Colon (tissue), 2 donors: ENCODE measurements around the gene H2AZ2.
"Not testable (repeated sequence)": the region's sequence is repeated elsewhere in the genome, so short reads cannot be mapped to it uniquely, and the experiment has no call there.

Experiments used
- FAIRE-seq: peaks from 2 replicates; lab custom pipeline; 2012; peaks lifted over from hg19 to GRCh38; lab: Jason Lieb, UNC
- donor health status: control.
- donor health status: control.

H2AZ2 gene

GRCh38 chr7:44847920-44848634 lies at the start of gene H2AZ2:
Gene H2AZ2 (minus strand): TSS chr7:44848087. CDS start chr7:44847971, 116 bp downstream.
- peak; percentile 65 for FAIRE-seq

GRCh38 chr7:44897309-44897708 lies 49.4 kb upstream of the H2AZ2 start:
- FAIRE-seq = no peak

DNA sequence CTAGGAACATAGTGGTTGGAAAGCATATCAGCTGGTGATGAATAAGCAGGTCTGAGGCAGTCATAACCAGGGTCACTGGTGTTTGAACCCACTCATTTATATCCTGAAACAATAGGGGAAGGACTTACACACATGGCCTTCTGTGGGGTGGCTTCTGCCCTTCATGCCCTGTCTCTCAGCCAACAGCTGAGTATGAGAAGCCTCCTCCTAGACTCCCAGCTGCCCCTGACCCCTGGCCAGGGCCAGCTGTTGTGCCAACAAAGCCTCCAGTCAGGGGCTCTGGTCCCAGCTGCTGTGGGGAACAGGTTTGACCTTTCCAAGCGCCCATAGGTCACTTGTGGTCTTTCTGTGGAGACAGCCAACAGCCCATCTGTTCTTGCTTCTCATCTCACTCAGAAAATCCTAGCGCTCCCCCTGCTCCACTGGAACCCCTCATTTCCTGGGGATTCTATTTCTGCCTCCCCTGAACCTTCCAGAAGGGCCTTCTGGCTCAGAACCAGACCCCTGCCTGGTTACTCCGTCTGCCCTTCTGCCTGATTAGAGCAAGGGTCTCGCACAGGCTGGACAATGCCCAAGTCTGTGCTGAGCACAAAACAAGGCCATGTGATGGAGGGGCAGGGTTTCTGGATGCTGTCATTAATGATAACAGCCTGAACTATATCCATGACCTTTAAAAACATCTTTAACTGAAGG lies 47.1 kb upstream of the H2AZ2 start:
- FAIRE-seq = no peak

GRCh38 chr7:44893710-44894234 lies 45.9 kb upstream of the H2AZ2 start:
- no peak for FAIRE-seq

DNA sequence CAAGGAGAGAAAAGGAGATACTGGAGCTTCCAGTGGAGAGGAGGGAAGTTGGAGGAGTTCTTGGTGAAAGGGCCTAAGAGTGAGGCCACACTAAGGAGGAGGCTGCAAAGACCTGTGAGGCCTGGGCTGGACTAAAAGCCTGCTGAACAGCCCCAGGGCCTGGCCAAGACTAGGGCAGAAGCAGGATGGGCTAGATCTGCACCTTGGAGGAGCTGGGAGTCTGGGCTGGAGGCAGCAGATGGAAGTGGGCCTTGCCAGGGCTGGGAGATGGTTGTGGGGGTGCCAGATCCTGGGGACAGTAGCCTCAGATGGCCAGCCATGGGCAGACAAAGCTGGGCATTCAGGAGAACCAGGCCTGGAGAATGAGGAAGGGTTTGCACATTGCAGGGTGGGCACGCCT lies 43.9 kb upstream of the H2AZ2 start:
- FAIRE-seq = no peak

GRCh38 chr7:44891372-44891771 lies 43.5 kb upstream of the H2AZ2 start:
- no peak for FAIRE-seq

- FAIRE-seq = no peak
Observed at GRCh38 chr7:44889086-44889781, 41.3 kb upstream of the H2AZ2 start.

DNA sequence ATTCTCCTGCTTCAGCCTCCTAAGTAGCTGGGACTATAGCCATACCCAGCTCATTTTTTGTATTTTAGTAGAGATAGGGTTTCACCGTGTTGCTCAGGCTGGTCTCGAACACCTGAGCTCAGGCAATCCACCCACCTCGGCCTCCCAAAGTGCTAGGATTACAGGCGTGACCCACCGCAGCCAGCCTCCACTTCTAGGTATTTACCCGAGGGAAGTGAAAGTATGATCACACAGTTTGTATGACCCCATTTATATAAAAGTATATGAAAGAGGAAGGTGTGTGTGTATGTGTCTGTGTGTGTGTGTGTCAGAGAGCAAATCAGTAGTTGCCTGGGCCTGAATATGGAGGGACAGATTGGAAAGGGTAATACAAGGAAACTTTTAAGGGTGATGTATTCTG lies 39.4 kb upstream of the H2AZ2 start:
- FAIRE-seq = no peak

- no peak for FAIRE-seq
Observed at GRCh38 chr7:44885394-44886317, 37.8 kb upstream of the H2AZ2 start, which contains the start of gene PURB. Gene PURB (minus strand): TSS chr7:44885530. CDS start chr7:44885348, 182 bp downstream.

DNA sequence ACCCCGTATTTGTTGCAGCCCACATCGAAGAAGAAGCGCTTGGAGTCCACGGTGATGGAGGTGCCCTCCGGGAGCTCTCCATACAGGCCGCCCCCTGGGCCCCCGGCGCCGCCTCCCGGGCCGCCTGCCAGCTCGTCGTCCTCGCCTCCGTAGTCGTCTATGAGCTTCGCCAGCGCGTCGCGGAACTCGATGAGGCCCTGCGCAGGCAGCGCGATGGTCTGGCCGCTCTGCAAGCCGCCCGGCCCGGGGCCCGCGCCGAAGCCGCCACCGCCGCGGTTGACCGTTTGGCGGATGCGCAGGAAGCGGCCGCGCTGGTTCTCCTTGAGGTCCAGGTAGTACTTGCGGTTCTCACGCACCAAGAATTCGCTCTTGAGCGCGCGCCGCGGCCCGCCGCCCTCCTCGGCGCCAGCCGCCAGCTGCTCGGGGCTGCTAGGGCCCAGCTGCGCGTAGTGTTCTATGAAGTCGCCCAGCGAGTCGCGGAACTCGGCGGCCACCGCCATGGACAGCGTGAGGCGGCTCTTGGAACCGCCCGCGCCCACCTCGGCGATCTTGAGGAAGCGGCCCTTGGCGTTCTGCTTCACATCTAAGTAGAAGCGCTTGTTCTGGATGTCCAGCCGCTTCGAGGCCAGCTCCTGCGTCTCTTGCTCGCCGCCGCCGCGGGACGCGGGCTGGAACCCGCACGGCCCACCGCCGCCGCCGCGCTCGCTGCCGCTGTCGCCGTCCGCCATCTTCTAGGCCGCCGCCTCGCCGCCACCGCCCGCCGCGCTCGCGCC lies 36.9 kb upstream of the H2AZ2 start:
- no peak for FAIRE-seq

DNA sequence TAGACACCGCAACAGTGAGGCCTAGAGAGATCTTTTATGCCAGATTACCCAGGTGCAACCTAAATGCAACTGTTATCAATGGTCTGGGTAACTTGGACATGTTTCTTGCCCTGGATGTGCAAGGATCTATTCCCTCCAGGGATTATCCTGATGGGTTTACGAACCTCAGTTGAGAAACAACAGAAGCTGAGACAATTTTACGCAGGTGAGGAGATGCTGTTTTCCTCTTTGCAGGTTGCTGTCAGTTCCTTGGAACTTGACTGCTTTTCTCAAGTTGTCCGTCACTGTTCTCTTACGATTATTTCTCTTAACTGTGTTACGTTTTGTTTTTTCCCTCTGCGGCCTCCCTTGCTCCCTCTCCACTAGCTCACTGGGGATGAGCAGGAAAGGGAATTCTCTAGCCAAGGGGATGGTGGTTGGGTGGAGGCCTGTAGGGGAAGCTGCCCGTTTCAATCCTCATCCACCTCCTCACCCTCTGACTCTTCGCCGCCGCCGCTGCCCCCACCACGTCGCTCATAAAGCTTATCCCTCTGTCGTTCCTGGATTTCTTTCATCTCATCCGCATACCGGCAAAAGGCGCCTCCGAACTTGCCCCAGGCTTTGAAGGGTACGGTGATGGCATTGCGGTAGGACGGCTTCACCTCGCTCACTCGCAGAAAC lies 36.2 kb upstream of the H2AZ2 start:
- FAIRE-seq = no peak

DNA sequence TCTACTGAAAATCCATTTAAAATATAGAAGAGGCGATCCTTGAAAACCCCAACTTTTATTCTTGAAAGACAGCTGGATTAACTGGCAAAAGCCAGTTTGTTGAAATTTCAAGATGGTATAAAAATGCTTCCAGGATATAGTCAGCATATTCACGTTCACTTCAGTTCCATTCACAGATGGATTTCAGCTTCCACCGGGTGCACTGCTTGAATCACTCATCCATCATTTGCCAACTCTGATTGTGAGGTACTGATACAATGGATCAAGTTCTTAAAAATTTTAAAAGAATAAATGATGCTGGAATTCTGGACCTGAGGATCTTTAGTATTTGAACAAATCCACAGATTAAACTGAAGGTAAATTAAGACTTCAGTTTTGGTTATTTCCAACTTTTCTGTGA lies 35.0 kb upstream of the H2AZ2 start:
- FAIRE-seq = no peak

GRCh38 chr7:44881610-44882009 lies 33.7 kb upstream of the H2AZ2 start:
- FAIRE-seq = no peak

- no peak for FAIRE-seq
Observed at GRCh38 chr7:44881066-44881600, 33.2 kb upstream of the H2AZ2 start.

GRCh38 chr7:44880317-44881018 lies 32.6 kb upstream of the H2AZ2 start:
- no peak for FAIRE-seq

GRCh38 chr7:44876393-44876792 lies 28.5 kb upstream of the H2AZ2 start:
- no peak for FAIRE-seq

DNA sequence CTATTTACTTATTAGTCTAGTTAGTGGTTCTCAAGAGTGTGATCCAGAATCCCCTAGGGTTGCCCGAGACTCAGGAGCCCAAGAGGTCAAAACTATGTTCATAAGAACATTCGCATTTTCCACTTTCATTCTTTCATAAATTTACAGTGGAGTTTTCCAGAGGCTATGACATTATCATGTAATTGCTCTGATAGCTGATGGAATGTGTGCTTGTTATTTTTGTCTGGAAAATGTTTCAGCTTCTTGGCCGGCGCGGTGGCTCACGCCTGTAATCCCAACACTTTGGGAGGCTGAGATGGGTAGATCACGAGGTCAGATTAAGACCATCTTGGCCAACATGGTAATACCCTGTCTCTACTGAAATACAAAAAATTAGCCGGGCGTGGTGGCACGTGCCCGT lies 27.4 kb upstream of the H2AZ2 start:
- FAIRE-seq = no peak

DNA sequence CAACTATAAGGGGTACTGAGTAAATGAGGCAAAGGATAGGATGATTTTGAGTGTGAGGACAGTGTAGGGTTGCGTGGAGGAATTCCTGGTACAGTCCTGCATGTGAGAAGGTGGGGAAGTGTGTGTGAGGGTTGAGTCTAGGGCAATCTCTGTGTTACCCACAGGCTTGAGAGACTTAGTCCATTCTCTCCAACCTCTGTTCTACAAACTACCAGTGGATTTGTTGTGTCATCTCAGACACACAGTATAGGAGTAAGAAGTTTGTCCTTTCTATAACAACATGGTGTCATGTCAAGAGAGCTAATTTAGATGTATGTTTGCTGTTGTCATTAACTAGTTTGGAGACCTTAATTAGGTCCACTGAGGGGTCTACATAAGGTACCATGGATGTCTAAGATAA lies 24.9 kb upstream of the H2AZ2 start:
- no peak for FAIRE-seq

DNA sequence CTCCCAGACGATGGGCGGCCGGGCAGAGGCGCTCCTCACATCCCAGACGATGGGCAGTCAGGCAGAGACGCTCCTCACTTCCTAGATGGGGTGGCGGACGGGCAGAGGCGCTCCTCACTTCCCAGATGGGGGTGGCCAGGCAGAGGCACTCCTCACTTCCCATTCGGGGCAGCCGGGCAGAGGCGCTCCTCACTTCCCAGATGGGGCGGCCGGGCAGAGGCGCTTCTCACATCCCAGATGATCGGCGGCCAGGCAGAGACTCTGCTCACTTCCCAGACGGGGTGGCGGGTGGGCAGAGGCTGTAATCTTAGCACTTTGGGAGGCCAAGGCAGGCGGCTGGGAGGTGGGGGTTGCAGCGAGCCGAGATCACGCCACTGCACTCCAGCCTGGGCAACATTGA lies 24.0 kb upstream of the H2AZ2 start:
- FAIRE-seq = not testable (repeated sequence)
